Stimulated activated CD4-positive, alpha-beta T cell treated with anti-CD3 and anti-CD28 coated beads, Interleukin-12 subunit alpha, Interleukin-12 subunit beta, amount 100 ng/mL, for 24 hours (primary cell): Measurements from ENCODE around the gene BLCAP.
"Not testable (repeated sequence)": the region's sequence is repeated elsewhere in the genome, so short reads cannot be mapped to it uniquely, and the experiment has no call there.

Experiments
- DNase-seq, 2 experiments: peaks; one replicate each; pipeline ENCODE4 v3.0.0-alpha.2; 2020; ENCODE audit warnings: low read depth in 2 of 2

BLCAP gene

DNA sequence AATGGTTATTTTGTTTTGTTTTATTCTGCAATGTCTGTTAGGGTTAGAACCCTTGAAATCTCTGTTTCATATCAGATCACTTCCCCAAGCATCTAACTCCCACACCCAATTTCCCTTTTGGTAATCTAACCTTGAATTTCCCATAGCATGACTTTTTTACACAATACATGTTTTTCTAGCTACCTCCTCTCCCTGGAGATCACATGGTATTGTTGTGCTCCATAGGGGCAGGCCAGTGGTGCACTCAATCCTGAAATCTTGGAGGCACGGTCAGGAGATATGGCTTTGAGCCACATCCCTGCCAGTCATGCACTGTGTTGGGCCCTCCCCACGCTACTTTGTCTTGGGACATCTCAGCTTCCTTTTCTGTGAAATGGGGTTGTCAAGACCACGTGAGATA lies 43.3 kb downstream of the BLCAP start:
- no peak for DNase-seq

DNA sequence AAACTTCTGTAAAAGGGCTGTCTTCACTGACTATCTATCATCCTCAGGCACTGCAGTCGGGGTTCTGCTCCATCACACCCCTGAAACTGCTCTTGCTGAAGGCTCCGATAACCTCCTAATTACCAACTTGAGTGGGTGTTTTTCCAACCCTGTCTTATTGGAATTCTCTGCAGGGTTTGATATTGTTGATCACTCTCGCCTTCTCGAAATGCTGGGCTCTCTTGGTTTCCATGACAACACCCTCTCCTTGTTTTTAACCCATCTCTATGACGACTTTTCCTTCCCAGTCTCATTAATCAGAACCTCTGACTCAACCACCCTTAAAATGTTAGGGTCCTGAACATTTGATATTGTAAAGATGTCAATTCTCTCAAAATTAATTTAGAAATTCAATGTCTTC lies 46.1 kb downstream of the BLCAP start:
- DNase-seq: no peak

DNA sequence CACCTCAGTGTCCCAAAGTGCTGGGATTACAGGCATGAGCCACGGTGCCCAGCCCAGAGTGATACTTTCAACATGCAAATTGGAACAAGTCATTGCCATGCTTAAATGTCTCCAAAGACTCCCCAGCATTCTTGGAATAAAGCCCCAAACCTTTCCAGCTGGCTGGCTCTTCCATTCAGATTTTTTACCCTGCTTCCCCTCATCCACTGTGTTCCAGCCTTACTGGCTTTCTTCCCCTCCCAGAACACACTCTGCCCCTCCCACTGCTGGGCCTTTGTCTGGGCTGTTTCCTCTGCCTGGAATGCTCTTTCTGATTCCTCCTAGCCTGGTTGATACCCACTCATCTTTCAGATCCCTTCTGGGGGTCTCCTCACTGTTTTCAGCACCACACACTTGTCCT lies 46.8 kb downstream of the BLCAP start:
- no peak for DNase-seq

DNA sequence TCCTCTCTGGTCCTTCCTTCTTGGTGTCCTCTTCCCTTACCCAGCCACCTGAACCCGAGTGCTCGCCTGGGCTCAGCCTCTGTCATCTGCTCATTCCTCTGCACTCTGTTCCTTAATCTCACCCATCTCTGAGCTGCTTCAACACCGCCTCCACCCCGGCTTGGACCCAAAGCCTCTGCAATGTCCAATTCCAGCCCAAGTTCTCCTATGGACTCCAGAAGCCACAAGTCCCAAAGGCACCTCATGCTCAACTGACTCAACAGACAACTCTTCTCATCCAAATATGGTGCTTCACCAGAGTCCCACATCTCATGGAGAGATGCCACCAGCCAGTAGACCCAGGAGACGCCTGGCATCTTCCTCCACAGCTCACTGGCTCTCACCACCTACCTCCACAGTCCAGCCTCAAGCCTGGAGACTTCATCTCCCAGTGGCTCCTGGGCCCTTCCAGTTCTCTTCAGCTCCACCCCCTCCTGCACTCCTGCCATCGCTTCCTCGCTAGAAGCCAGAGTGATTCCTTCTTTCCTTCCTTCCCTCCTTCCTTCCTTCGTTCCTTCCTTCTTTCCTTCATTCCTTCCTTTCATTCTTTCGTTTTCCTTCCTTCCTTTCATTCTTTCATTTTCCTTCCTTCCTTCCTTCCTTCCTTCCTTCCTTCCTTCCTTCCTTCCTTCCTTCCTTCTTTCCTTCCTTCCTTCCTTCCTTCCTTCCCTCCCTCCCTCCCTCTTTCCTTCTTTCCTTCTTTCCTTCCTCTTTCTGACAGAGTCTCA lies 47.6 kb downstream of the BLCAP start:
- no peak for DNase-seq

DNA sequence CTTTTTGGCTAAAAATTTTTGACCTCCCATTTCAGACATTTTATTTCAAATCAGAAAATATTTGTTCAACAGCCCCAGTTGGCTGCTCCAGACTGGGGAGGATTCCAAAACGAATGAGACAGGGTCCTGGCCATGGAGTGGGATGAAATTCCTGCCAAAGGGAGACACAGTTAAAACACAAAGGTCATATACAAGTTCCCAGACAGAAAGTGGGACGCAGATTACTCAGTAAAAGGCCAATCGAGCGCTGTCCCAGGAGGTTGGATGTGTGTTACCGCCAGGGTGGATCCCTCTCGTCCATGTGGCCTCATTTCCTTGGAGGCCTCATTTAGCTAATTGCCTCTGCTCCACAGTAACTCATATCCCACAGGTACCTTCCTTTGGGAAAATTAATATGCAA lies 48.4 kb downstream of the BLCAP start:
- no peak for DNase-seq

DNA sequence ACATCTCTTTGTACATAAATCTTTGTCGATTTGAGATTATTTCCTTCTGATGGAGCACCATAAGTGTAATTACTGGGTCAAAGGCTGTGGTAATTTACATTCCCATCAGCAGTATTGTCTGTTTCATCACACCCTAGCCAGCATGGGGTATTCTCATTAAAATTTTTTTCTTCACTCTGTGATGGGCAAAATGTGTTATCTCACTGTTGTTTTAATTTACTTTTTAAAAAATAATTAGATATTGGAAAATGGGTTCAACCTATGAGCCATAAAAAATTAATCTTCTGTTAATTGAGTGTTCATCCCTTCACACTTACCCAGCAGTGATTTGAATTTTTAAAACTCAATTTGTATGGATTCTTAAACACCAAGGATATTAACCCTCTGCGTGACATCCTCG lies 50.6 kb downstream of the BLCAP start:
- DNase-seq: no peak

DNA sequence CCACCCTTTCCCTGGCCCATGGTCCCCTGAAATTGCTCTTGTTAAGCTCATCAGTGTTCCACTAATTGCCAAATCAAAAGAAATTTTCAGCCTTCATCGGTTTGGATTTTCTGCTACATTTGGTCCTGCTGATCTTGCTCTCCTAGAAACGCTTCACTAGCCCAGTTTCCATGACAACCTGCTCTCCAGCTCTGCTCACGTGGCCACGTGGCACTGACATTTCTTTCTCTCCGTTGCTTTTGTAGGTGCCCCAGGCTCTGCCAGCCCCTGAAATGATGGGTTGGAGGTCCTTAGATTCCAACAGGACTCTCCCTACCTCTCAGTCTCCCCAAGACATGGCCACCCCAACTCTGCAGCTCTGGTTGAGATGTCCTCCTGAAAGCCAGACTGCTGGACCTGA lies 52.4 kb downstream of the BLCAP start:
- DNase-seq: no peak

DNA sequence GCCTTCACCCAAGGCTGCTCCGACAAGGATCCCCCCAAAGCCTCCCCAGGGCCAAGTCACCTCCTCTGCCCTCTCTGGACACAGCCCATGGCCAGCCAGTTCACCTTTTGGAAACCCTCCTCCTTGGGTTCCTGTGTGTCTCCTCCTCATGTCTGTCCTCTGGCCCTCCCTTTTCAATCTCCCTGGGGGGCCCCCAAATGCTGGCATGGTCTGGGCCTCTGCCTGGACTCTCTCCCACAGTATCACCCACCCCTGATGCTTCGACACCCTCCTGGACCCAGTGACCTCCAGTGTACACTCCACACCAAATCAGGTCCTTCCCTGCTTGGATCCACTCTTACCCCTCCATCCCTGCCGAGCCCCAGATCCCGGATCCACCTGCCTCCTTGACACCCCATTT lies 53.3 kb downstream of the BLCAP start:
- DNase-seq: no peak

DNA sequence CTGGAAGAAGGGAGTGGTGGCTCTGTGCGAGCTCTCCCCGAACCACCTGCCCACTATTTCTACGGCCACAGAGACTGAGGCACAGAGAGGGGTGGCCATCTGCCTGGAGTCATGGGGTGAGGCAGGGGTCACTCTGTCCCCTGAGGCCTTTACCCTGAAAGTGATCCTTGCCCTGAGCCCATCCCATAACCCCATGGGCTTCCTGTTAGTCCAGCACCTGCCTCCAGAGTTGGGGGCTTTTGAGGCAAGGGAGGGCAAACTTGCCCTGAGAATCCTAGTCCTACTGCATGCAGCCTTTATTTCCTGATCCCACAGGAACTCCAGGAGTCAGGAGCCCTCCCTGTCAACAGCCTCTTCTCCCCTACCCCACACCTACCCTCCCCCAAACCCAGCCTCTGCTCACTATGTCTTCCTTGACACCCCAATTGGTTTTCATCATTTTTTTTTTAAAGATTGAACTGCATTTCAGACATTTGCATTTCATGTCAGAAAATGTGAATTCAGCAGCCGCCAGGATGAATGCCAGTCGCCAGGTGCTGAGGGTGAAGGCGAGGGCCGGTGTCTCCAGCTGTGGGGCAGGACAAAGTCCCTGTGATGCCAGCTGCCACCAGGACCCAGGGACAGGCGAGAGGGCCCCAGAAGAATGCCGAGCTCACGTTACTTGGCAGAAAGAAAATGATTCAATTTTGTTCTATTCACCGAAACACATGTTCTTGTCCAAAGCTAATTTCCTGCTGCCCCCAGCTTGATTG lies 54.3 kb downstream of the BLCAP start:
- DNase-seq: no peak

DNA sequence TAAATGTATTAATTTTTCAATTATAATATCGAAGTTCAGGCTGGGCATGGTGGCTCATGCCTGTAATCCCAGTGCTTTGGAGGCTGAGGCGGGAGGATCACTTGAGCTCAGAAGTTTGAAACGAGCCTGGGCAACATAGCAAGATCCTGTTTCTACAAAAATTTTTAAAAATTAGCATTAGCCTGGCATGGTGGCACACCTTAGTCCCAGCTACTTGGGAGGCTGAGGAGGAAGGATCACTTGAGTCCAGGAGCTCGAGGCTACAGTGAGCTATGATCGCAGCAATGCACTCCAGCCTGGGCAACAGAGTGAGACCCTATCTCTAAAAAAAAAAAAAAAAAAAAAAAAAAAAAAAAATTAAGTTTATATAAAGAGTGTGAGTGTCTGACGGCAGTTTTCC lies 55.2 kb downstream of the BLCAP start:
- DNase-seq: not testable (repeated sequence)

DNA sequence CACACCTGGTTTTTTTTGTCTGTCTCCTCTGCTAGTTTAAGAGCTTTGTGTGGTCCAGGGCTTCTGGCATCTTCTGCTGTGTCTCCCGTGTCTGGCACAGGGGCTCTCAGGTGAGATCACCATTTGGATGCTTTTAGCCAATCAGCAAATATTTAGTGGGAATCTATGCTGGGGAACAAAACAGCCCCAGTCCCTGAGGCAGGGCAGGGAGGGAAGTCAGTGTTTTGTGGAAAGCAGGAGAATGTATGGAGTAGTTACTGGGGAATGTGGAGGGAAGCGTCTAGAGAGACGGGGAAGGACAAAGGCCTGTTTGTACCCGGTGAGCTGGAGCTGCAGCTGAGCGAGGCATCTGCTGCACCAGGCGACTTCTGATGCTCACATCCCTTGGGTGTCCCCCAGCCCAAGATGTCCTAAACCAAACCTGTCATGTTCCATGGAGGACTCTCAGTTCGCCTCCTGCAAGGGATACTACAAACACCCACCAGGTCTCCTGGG lies 55.9 kb downstream of the BLCAP start:
- no peak for DNase-seq

DNA sequence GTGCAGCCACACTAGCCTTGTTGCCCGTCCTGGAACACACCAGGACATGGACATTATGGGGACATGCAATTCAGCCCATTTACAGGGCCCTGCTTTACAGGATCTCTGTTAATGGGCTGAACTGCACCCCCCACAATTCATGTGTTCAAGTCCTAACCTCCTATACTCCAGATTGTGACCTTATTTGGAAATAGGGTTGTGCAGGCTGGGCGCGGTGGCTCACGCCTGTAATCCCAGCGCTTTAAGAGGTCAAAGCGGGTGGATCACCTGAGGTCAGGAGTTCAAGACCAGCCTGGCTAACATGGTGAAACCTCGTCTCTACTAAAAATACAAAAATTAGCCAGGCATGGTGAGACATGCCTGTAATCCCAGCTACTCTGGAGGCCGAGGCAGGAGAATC lies 57.5 kb downstream of the BLCAP start:
- DNase-seq: not testable (repeated sequence)

DNA sequence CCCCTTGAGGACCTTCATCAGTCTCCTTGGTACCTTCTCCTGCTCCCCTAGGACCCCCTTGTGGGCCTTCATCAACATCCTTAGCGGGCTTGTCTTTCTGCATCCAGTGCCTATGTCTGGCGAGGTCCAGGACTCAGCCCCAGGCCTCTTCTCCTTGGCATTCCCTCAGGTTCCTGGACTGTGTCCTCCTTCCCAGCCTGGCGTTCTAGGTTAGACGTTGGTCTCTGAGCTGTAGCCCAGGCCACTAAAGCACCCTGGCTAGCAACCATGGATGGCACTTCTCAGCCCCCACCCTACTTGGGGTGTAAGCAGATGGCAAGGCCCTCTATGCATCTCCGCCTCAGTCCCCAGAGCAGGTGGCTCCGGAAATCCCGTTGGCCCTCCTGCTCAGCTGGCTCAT lies 58.1 kb downstream of the BLCAP start:
- DNase-seq: no peak

DNA sequence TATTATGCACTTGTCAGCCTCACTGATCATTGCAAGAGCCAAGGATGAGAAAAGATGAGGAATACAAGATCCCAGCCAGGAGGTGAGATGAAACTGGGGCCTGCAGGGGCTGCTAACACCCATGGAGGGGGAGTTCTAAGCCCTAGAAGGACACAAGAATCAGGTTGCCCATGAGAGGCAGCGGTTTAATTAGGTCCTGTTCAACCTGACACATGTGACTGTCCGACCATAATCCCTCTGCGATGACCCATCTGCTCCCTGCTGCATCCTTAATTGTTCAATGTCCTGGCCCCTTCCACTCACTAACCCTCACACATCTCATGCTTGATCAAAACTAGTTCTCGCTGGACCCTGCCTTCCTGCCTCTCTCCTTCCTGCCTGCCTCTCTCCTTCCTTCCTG lies 58.8 kb downstream of the BLCAP start:
- DNase-seq: no peak
